ENCODE measurements around the gene PKN1.
"Not testable (repeated sequence)": the region's sequence is repeated elsewhere in the genome, so short reads cannot be mapped to it uniquely, and the experiment has no call there.

The PKN1 gene

DNA sequence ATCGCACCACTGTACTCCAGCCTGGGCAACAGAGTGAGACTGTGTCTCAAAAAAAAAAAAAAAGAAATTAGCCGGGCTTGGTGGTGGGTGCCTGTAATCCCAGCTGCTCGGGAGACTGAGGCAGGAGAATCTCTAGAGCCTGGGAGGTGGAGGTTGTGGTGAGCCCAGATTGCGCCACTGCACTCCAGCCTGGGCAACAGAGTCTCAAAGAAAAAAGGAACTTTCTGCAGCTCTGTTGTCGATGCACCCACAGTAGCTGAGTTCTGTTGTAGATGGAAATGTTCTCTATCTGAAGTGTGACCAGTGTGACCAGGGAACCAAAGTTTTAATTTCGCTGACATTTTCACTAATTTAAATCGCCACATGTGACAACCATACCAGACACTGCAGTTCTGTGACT, 29.3 kb downstream of the PKN1 start:
- DNase-seq (ENCODE audit: low read depth in 2 of 2, low spot score in 1 of 2), result not testable (repeated sequence)

DNA sequence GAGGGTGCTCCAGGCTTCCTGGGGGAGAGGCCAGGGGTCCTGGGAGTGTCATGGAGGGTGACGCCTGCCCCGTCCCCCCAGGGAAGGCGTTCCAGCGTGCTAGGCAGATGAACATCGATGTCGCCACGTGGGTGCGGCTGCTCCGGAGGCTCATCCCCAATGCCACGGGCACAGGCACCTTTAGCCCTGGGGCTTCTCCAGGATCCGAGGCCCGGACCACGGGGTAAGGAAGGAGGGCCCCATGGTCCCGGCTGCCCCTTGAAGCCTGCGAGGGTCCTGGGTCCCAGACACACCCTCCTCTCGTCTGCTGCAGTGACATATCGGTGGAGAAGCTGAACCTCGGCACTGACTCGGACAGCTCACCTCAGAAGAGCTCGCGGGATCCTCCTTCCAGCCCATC, 30.6 kb downstream of the PKN1 start:
- DNase-seq (ENCODE audit: low read depth in 2 of 2, low spot score in 1 of 2), result no peak

- DNase-seq (ENCODE audit: low read depth in 2 of 2, low spot score in 1 of 2), result no peak
Observed at GRCh38 chr19:14467391-14467790, 34.3 kb downstream of the PKN1 start.

- no peak for DNase-seq (ENCODE audit: low read depth in 2 of 2, low spot score in 1 of 2)
Observed at GRCh38 chr19:14467816-14468215, 34.7 kb downstream of the PKN1 start.

DNA sequence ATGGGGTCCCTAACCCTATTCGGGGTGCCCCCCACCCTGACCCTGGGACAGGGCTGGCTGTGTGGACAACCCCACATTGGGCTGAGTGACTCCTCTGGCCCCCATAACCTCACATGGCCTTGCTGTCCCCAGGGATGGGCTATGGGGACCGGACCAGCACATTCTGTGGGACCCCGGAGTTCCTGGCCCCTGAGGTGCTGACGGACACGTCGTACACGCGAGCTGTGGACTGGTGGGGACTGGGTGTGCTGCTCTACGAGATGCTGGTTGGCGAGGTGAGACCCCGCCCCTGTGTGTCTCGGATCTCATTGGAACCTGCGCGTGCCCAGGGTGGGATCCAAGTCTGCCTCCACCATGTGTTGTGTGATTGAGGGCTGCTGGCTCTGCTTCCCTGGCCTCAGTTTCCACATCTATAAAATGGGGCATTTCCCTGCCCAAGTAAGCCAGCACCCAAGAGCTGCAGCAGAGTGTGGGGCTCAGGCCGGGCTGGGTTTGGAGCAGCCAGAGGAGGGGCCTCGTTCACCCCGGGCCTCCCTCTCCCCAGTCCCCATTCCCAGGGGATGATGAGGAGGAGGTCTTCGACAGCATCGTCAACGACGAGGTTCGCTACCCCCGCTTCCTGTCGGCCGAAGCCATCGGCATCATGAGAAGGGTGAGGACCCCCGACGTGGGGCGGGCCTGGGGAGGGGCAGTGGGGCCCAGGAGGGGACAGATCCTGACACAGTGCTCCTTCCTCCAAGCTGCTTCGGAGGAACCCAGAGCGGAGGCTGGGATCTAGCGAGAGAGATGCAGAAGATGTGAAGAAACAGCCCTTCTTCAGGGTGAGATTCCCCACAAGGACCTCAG, 37.1 kb downstream of the PKN1 start:
- no peak for DNase-seq (ENCODE audit: low read depth in 2 of 2, low spot score in 1 of 2)

- DNase-seq (ENCODE audit: low read depth in 2 of 2, low spot score in 1 of 2), result no peak
Observed at GRCh38 chr19:14471436-14472187, 38.5 kb downstream of the PKN1 start.

DNA sequence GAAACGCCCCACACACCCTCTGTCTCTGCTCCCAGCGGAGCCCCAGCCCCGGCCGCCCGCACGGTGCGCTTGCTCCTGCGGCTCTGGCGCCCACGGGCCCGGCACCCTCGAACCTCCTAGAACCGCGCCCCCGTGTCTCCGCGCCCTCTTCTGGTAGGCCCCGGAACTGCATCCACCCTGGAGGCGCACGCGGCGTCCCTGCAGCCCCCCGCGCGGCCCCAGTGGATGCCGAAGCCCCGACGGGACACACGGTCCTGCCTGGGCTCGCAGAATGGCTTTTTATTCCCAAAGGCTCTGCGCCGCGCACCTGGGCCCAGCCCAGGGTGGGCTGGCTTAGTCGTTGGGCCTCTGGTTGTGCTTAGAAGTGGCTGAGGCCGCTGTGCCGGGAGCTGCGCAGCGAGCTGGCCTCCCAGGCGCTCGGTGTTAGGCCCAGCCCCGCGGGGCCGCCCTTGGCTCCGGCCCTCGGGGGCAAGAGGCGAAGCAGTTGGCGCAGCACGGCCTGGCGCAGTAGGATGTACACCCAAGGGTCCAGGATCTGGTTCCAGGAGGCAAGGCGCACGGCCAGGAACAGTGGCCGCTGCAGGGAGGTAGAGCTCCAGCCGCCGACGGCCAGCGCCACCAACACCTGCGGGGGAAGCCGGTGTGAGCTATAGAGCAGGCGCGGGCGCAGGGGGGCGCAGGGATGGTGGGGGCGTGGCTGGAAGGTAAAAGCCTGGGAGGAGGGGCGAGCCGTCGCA, 39.3 kb downstream of the PKN1 start:
- DNase-seq (ENCODE audit: low read depth in 2 of 2, low spot score in 1 of 2), result peak; percentile 70 to 91

DNA sequence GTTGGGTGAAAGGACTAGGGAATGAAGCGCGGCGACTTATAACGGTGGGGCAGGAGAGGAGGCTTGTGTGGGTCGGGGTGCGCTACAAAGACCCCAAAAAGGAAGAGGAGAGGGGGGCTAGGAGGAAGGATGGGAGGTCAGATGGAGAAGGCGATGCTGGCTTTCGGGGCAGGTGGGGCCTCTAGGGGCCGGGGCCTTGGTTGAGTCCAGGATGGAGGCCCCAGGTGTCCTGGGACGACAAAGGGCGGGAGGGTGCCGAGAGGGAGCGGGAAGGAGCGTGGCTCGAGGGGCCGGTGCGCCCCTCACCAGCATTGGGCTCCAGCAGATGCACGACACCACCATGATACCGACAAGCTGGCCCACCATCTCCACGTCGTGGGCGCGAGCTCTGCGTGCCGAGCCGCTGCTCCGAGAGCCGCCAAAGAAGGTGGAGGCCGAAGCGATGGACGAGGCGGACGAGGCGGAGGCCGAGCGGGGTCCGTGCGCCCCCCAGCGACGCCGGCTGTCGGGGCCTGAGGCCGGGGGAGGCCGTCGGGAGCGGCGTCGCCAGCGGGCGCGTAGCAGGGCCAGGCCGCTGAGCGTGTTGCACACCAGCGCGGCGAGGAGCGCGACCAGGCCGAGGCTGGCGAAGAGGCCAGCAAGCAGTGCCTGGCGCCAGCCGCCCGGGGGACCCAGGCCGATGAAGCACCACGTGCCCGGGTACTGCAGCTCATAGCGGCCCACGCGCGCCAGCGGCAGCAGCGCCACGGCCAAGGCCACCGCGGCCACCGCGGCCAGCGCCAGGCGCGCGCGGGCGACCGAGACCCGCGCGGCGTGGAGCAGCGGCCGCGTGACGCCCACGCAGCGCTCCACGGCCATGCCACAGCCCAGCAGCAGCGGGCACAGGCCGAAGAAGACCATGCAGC, 40.2 kb downstream of the PKN1 start:
- no peak for DNase-seq (ENCODE audit: low read depth in 2 of 2, low spot score in 1 of 2)

DNA sequence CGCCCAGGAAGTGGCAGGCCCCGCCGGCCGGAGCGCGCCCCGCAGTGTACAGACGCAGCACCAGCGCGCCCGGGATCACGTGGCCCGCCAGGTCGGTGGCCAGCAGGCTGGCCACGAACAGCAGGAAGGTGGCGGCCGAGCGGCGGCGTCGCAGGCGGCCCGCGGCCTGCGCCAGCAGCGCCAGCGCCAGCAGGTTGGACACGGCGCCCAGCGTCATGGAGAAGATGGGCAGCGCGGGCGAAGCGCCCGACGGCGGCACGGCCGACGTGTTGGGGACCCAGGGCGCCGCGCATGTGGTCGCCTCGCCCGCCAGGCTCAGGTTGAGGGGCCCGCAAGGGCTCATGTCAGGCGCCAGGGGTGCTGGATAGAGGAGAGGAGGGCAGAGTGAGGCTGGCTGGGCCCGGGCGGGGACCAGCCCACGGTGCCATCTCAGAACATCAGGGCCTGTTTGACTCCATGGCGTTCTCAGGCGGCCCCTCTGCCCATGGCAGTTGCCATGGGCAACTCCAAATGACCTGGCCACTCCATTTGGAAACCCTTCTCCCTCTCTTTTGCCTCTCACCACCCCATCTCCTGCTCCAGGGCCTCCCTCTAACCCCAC, 41.0 kb downstream of the PKN1 start:
- no peak for DNase-seq (ENCODE audit: low read depth in 2 of 2, low spot score in 1 of 2)

DNA sequence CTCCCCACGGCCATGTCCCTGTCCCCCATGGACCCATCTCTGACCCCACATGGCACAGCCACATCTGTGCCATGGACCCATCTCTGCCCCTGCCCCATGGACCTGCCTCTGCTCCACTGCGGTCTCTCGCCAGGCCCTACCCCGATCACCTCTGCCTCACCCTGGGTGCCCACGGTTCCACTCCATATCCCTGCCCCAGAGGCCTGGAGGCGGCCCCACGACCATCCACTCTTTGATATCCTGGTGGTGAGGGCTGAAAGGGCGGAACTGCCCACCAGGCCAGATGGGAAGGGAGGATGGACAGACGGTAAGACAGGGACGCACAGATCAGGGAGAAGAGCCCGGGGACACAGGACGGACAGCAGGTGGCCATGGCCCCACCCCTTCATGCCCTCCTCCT, 41.7 kb downstream of the PKN1 start:
- DNase-seq (ENCODE audit: low read depth in 2 of 2, low spot score in 1 of 2), result no peak

GRCh38 chr19:14475251-14476073, 42.4 kb downstream of the PKN1 start, which contains the start of gene PTGER1:
Gene PTGER1, minus strand, starts transcription at chr19:14475354. Its CDS starts 1,034 bp downstream, at chr19:14474320.
- no peak for DNase-seq (ENCODE audit: low read depth in 2 of 2, low spot score in 1 of 2)

- DNase-seq (ENCODE audit: low read depth in 2 of 2, low spot score in 1 of 2), result no peak
Observed at GRCh38 chr19:14476327-14476672, 43.2 kb downstream of the PKN1 start.

DNA sequence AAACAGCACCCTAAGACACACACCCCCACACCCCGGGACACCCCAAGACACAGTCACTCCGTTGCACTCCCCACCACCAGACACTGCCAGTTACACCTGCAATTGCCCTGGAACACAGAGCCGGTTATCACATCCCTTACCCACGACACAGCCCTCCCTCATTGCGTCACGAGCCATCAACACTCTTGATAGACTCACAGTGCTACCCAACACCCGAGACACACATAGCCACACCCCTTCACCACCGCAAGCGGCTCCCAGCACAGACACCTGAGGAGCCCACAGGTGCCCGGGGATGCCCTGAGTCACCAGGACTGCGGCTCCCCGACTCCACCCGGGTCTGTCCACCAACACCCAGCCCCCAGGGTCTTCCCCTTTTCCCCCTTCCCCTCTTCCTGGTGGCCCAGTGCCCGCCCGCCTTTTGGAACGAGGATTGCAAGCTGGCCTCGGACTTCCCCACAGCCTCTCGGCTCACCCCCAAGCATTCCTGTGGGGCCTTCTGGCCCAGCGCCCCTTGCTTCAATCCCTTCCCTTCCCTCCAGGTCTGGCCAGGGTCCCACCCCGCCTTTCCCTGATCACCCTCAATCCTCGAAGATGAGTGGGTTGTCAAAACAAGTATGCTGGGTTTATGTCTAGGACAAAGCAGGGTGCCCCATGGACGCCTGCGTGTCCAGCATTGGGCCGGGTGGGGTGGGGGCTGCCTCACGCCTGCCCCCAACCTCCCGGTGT, 43.7 kb downstream of the PKN1 start:
- peak in 1 of 2 donors; percentile 13 for DNase-seq (ENCODE audit: low read depth in 2 of 2, low spot score in 1 of 2)

- DNase-seq (ENCODE audit: low read depth in 2 of 2, low spot score in 1 of 2), result no peak
Observed at GRCh38 chr19:14477418-14478112, 44.5 kb downstream of the PKN1 start.

DNA sequence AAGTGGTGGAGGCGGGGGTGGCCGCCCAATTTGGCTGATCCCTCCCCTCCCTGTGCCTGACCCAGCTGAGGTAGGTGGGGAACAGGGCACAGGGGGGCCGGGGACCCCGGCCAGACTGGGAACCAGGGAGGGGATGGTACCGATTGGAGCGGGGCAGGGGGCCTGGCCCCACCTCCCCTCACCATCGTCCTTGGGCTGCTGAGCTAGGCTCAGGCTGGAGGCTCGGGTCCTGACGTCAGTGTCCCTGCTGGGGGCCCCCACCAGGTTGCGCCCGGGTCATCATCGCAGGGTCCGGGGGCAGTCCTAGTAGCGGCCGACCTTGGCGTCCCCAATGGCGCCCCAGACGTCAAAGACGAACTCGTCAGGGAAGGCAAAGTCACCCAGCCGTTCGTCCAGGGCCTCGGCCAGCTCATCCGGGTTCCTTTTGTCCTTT, 45.0 kb downstream of the PKN1 start:
- no peak for DNase-seq (ENCODE audit: low read depth in 2 of 2, low spot score in 1 of 2)

GRCh38 chr19:14479309-14479974, 46.3 kb downstream of the PKN1 start:
- no peak for DNase-seq (ENCODE audit: low read depth in 2 of 2, low spot score in 1 of 2)

DNA sequence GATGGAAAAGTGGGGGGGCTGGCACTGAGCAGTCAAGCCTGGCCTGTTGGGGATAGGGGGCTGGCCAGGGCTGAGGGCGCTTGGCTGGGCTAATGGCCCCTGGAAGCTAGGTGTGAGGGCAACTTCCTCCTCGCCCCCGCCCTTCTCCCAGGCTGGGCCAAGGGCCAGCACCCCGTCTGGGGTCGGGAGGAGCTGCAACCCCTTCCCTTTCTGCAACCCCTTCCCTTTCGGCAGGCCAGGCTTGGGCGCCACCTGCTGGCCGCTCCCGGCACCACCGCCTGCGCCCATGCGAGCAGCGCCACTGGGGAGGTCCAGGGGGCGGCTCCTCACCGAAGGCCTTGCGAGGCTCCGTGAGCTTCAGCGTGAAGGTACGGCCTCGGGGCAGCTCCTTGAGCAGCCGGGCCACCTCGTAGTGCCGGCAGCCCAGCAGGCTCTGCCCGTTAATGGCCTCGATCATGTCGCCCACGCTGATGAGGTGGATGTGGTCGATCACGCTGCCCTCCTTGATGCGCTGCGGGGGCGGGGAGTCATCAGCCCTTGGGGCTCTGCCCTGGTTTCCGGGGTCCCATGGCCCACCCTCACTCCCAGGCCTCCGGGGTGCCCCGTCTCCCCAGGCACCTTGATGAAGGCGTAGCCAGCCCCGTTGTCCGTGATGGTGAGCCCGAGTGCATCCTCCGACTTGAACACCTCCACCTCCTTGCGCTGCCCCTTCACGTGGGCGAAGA, 47.0 kb downstream of the PKN1 start:
- DNase-seq (ENCODE audit: low read depth in 2 of 2, low spot score in 1 of 2), result peak in 1 of 2 donors; percentile 38
